Hippocampal formation (tissue), 2 donors: ENCODE measurements around the gene MYL6.
"Not testable (repeated sequence)": the region's sequence is repeated elsewhere in the genome, so short reads cannot be mapped to it uniquely, and the experiment has no call there.

Source experiments
- DNase-seq, 2 donors: peaks; one replicate each; lab custom pipeline; 2025; lab: John Stamatoyannopoulos, UW

MYL6 gene

DNA sequence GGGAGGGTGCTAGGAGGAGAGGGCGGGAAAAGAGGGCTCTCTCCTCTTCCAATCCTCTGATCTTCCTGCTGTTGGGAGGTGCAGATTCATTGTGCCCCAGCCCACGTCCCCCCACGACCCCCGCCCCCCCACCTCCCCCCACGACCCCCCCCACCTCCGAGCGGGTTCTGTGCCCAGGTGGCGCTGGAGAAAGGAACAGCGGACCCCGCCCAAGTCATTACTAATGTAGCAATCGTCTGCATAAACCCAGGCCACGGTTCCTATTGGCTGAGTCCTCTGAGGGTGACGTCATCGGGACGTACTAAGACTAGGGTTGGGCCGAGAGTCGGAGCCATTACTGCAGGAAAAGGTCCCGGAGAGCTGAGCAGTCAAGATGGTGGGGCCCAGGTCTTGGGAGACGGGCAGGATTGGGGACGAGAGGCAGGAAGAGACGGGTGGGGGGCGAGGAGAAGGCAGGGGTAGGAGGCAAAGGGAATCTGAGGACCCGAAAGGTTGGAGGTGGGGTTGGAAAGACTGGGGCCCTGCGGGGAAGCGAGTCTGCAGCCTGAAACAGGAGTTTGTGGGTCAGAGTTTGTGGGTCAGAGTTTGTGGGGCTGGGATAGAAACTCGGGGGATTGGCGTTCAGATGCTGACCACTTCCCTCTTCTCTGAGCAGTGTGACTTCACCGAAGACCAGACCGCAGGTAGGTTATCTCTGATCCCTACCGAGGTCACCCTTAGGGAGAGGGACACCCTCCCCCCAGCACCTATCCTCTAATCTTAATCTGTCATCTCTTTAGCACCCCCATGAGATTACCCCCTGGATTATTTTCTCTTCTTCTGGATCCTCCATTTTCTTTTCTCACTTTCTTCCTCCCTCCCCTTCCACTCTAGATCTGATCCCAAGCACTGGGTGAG is at the start of gene MYL6:
MYL6 (plus strand) TSS at position 331 of the 897 bp plus-strand sequence; CDS start at position 374, 43 bp downstream.
- peak; percentile 92 to 99 for DNase-seq

DNA sequence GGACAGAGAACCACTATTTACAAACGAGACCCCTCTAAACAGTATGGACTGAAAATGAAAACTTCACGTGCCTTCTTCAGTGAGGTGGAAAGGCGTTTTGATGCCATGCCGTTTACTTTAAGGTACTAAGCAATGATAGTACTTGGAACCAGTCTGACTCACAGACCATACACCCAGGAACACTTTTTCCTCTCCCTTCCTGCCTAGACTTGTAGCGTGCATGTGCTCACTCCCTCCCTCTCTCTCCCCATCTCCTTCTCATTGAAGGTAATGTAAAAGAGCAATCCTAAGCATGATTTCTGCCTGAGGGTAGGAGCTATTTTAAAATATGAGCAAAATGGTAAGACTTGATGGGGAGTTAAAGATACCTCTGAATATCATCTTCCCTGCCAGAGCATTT is 47.6 kb upstream of the MYL6 start:
- DNase-seq = no peak

DNA sequence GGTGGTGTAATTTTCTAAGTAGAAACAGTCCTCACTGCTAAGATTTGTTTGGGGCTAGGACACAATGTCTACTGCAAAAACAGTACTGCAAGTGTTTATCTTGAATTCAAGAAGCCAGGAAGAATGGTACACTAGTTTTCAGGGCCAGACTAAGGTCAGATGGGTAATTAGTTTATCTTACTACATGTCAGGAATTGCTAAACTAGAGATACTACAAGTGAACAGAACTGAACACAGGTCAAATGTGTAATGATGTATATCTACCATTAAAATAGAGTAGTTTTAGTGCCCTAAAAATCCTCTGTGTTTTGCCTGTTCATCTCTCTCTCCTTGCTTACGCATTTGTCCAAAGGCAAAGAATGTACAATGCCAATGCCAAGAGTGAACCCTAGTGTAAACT is 44.1 kb upstream of the MYL6 start:
- DNase-seq = no peak

DNA sequence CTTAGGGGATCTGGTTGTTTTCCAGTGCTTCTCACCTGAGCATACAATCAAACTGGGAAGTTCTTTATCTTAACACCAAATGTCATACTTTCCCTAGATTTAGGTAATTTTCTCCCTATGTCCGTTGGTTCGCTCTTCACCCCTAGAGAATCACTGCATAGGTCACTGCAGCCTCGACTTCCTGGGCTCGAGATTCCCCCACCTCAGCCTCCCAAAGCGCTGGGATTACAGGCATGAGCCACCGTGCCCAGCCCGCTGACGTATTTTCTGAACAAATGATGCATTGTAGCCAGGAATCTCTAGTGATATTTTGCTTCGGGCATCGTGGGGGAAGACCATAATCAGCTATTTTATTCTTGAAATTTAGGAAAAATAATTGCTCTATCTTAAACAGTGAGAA is 42.8 kb upstream of the MYL6 start:
- no peak for DNase-seq

DNA sequence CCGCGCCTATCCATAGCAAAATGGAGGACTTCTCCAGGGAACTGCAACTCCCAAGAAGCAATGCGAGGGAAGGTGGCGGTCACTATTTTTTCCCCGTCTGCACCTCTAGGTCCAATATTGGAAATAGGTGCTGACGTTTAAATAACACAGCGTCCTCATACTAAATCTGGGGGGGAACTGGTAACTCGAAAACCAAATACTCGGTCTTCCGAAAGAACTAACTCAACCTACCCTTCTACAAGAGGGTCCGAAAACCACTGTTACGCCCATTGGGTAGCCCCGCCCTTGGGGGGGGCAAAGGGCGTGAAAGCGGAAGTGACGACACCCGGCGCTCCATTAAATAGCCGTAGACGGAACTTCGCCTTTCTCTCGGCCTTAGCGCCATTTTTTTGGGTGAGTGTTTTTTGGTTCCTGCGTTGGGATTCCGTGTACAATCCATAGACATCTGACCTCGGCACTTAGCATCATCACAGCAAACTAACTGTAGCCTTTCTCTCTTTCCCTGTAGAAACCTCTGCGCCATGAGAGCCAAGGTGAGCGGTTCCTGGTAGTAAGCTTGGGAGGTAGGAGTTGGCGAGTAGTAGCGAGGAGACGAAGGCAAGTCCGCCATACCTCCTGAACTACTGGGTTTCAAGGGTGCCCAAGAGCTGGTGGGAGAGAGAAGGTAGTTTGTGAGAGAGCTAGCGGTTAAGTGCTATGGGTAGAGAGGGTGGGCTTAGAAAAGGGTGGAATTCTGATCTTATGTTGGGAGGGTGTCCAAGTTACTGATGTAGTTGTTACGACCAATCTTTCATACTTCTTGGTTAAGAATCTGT is 41.7 kb upstream of the MYL6 start, which contains the start of gene RPL41:
RPL41 (plus strand) TSS at position 367 of the 815 bp plus-strand sequence.
- DNase-seq = peak; percentile 90 to 96

DNA sequence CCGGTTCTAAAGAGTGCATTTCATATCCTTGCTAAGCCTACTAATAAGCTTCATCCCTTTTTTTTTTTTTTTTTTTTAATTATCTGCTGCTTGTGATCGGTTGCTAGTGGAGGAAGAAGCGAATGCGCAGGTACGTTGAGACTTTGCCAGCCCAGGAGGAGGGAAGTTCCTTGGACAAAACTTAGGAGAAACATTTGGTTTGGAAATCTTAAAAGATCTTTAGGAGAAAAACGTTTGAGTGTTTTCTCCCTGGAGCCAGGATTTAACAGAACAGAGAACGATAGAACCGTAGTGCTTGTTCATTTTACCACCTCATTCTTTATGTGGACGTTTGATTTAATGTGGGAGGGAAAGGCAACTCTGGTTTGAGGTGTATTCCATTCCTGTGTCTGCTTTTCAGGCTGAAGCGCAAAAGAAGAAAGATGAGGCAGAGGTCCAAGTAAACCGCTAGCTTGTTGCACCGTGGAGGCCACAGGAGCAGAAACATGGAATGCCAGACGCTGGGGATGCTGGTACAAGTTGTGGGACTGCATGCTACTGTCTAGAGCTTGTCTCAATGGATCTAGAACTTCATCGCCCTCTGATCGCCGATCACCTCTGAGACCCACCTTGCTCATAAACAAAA is 41.0 kb upstream of the MYL6 start:
- not testable (repeated sequence) for DNase-seq

DNA sequence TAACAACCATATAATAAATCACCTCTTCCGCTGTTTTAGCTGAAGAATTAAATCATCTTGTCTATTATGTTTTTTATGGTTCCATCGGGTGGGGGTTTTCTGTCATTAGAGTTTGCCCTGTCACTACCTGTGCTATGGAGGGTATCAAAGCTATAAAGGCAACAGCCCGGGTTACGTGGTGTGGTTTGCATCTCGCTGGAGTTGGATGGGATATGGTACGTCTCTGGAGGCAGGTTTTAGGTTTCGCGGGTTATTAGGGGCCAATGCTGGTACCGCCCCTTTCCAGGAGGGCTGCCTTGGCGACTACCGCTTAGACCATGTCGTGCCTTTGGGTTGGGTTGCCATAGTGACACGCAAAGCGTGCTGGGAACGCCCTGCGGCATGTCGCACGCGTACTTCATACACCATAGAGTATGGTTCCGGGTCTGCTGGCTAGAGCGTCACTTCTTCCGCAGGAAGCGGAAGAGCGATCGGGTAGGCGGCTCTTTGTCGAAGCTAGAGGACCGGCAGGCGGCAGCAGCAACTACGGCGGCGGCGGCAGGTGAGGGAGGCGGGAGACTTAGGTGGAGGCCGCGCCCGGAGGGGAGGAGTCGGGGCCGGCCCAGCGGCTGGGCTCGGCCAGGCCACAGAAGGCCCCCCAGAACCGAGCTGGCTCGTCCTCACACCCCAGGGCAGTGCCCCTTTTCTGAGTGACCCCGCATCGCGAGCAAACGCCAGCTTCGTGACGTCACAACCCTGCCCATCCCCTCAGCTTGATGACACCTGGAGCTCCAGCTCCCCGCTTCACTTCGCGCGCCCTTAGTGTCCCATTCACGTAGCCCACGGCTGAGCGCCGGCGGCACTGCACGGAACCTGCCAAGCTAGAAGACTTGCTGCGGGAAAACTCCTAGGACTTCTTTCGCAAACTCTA is 40.1 kb upstream of the MYL6 start, which contains the start of gene ZC3H10:
ZC3H10 (plus strand) TSS at position 489 of the 910 bp plus-strand sequence. CDS start 2,297 bp downstream, outside the sequence.
- peak; percentile 94 to 97 for DNase-seq

DNA sequence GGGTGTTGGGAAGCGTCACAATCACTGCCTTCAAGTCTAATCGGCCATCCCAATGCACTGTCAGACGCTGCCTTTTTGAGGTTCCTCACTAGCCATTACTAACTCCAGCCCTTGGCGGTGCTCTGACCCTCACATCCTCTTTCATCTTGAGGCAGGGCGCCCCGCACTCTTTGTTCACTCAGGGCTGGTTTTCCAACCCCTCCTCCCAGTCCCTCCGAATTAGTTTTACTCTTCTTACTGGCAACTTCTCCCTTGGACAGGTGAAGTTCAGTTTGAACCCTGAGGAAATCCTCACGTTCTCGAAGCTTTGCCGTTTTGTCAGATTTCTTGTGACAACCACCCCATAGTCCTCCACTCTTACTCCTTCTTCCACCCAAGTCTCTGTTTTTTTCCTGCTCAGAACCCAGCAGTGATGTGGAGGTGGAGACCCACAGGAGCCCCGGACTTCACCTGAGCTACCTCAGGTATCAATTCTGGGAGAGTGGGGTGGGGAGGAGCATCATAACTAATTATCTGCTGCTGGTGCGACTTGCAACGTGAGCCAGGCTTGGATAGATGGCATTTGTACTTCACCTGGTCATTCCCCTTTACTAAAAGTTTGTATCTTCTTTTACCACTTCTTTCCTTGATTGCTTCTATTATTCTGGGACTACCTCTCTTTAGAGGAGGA is 39.3 kb upstream of the MYL6 start:
- no peak for DNase-seq

DNA sequence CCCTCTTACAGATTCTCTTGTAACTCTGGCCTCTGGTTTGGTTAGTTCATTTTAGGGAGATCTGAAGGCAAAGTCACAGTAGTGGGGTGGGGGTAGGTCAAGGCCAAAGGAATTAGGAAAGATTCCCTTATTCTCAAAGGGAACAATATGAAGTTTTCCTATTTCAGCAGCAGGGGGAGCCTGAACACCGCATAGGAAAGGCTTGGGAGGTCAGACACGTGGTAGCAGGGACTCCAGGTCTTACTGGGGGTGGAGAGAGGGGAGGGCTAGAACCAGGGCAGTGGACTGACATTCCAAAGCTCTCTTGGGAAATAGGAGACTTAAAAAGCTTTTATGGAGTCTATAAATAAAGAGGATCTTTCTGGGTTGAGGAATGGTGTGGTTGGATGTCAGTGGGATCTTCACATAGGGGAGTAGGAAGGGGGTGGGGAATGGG is 38.8 kb upstream of the MYL6 start:
- DNase-seq = peak; percentile 46 to 60

DNA sequence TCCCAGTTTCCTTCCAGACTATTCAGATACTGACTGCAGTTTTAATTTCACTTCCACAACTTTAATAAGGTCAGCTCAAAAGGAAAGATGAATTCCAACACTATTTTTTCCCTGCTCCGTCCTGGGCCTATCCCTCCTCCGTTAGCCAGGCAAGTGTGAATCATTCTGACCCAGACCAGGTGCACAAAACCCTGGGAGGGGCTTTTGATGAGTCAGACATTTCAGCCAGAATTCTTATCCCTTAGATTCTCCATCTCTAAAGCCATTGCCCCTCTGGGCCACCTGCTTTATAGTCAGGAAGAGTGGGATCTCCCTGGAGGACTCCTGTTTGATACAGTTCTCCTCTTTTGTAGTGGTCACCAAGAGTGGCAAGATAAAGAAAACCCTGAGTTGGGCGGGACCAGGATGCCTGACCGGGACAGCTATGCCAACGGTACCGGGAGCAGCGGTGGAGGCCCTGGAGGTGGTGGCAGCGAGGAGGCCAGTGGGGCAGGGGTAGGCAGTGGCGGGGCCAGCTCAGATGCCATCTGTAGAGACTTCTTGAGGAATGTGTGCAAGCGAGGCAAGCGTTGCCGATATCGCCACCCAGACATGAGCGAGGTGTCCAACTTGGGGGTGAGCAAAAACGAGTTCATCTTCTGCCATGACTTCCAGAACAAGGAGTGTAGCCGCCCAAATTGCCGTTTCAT is 37.9 kb upstream of the MYL6 start:
- no peak for DNase-seq

DNA sequence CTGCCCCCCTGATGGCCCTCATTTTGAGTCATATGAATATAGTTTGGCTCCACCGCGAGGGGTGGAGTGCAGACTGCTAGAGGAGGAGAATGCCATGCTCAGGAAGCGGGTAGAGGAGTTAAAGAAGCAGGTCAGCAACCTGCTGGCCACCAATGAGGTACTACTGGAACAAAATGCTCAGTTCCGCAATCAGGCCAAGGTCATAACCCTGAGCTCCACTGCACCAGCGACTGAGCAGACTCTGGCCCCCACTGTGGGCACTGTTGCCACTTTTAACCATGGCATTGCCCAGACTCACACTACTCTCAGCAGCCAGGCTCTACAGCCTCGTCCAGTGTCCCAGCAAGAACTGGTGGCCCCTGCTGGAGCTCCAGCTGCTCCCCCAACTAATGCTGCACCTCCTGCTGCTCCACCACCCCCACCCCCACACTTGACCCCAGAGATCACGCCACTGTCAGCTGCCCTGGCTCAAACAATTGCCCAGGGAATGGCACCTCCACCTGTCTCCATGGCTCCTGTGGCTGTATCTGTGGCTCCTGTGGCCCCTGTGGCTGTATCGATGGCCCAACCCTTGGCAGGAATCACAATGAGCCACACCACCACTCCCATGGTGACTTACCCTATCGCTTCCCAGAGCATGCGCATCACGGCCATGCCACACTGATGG is 36.8 kb upstream of the MYL6 start:
- no peak for DNase-seq

DNA sequence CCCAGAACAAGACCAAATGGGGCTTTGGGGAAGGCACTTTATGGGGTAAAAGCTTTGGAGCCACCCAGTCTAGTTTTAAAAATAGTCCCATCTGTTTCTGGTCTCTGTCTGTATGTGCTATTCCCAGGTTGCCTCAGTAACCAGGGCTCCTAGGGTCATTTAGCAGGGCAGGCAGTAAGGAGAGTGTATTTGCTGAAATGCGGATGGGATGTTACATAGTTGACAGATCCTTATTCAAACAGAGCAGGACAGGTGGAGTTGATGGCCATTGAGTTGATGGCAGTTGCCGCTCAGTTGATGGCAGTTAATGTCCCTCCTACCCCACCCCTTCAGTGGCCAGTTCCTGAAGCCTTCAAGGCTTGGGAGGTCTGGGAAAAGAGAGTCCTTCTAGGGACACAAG is 35.5 kb upstream of the MYL6 start:
- DNase-seq = no peak

DNA sequence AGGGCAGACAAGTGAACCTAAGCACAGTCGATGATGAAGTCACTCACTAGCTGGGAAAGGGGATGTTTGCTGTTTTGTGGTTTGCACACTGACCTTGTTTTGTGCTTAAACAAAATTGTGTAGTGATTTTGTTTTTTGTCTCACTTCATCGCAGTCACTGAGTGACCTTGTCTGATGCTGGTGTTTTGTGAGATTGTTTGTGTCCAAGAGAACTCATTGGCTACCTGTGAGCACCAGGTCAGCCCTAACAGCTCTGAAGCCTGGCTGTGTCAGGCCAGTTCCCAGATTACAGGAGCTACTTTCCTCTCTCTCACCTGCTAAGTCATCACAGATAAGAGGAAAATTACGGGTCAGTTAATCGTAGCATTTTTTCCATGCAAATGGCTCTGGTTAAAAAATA is 34.0 kb upstream of the MYL6 start:
- DNase-seq = no peak

DNA sequence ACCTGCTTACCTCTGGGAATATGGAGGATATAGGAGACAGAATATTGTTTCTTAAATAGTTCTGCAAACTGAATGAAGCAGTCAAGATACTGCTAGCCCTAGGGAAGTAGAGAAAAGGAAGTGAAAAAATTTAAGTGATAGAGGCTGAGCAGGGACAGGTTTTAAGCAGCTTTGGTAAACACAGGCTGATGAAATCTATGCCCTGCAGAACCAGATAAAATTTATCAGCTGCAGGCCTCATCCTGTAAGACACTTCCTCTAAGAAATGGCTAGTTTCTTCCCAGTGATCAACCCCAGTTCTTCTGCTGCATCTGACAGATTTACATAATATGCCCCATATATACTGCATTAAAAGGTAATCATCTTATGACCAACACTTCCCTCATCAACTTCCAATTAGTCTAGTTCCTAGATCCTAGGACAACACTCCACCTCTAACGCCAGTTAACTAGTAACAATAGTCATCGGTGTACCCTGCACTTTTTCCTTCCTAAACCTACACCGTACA is 31.4 kb upstream of the MYL6 start:
- DNase-seq = no peak

DNA sequence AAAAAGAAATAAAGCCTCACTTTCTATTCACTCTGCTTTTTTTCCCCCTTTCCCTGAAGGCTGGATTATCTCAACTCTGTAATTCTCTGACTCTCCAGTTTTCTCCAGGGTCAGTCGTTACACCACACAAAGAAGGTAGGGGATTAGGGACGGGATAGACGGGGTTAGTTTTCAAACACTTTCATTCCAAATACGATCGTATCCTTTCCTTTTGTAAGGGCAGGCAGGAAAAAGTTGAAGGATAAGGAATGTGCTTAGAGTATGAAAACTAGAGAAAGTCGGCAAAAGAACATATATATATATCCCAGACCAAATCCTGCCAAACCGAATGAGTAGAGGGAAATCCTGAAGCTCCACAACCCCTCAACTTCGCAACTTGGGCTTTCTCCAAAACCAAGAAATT is 30.7 kb upstream of the MYL6 start:
- DNase-seq = no peak

DNA sequence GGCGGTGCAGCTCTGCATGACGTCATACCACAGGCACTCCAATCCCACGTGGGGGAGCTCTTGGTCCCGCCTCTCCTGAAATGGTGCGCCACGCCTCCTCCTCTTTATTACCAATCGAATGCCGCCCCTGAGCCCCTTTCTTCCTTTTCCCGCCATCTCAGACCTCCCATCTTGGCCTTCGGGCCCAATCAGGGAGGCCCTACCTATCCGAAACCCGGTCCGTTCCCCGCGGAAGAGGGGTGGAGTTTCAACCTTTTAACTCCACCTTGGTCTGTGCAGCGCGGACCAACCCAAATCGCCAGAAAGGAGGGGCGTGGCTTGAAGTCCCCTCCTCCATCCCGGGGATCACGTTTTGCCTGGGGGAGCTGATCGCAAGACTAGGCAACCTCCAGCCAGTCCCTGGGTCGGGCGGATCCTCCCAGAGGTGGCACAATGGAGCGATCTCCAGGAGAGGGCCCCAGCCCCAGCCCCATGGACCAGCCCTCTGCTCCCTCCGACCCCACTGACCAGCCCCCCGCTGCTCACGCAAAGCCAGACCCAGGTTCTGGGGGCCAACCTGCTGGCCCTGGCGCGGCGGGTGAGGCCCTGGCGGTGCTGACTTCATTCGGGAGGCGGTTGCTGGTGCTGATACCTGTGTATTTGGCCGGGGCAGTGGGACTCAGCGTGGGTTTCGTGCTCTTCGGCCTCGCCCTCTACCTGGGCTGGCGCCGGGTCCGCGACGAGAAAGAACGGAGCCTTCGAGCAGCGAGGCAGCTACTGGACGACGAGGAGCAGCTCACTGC is 30.1 kb upstream of the MYL6 start, which contains the start of gene ESYT1:
ESYT1 (plus strand) TSS at position 380 of the 782 bp plus-strand sequence; CDS start at position 433, 53 bp downstream.
- DNase-seq = peak; percentile 93 to 97

DNA sequence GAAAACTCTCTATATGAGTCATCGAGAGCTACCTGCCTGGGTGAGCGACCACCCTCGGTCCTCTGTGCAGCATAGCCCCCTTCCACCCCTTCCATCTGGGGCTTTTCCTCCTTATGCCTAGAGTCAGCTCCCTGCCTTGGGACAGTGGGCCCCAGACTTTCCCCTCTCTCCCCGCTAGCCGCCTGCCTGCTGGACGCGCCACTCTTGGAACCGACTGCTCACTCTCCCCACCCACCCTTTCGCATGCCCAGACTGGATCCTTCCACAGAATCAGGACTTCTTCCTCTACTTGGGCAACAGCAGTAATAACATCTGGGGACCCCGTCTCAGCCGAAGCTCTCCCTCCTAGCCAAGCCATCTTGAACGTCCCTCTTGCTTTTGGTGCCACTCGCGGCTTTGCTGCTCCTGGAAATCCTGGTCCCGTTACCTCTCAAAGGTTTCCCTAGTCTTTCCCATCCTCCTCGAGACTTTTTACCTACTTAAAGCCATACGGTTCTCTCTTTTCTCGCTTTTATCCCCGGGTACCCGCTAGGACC is 29.4 kb upstream of the MYL6 start:
- no peak for DNase-seq
